Measurements from ENCODE around the gene PASK.

DNA sequence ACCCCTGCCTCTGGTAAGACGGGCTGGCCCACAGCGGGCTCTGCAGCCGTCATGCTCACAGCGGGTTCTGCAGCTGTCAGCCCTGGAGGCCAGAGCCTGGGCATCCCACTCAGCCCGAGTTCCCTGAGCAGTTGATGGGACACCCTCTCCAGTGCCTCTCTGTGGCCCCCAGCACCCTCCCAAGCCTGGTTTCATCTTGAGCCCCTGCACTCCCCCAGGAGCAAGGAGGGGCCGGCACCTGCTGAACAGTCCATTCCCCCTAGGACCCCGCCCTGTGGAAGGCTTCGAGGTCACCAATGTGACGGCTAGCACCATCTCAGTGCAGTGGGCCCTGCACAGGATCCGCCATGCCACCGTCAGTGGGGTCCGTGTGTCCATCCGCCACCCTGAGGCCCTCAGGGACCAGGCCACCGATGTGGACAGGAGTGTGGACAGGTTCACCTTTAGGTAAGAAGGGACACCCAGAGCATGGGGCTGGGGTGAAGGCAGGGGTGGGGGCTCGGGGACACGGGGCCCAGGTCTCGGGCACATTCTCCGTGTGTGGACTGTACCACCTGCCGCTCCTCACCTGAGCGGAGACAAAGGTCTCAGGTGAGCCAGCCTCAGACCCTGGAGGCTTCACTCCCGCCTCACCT lies 81.7 kb downstream of the PASK start:
- TF ChIP-seq, protein P1, sequence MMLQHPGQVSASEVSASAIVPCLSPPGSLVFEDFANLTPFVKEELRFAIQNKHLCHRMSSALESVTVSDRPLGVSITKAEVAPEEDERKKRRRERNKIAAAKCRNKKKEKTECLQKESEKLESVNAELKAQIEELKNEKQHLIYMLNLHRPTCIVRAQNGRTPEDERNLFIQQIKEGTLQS (IDR thresholded peaks at IDR 0.05) = no peak
- TF ChIP-seq ELF1 (IDR thresholded peaks at IDR 0.05; ENCODE audit: borderline replicate concordance, low read depth) = no peak
- TF ChIP-seq, protein P2, sequence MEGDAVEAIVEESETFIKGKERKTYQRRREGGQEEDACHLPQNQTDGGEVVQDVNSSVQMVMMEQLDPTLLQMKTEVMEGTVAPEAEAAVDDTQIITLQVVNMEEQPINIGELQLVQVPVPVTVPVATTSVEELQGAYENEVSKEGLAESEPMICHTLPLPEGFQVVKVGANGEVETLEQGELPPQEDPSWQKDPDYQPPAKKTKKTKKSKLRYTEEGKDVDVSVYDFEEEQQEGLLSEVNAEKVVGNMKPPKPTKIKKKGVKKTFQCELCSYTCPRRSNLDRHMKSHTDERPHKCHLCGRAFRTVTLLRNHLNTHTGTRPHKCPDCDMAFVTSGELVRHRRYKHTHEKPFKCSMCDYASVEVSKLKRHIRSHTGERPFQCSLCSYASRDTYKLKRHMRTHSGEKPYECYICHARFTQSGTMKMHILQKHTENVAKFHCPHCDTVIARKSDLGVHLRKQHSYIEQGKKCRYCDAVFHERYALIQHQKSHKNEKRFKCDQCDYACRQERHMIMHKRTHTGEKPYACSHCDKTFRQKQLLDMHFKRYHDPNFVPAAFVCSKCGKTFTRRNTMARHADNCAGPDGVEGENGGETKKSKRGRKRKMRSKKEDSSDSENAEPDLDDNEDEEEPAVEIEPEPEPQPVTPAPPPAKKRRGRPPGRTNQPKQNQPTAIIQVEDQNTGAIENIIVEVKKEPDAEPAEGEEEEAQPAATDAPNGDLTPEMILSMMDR (IDR thresholded peaks at IDR 0.05 in 2 of 3, conservative IDR thresholded peaks at IDR 0.05 in 1 of 3; ENCODE audit: borderline replicate concordance in 1 of 3, insufficient read depth in 1 of 3, low read depth in 2 of 3, low read length in 2 of 3) = no peak
- TF ChIP-seq EZH2 (IDR thresholded peaks at IDR 0.05) = no peak
- no peak for TF ChIP-seq CBX3 (IDR thresholded peaks at IDR 0.05; ENCODE audit: low read depth)
- TF ChIP-seq, protein P3, sequence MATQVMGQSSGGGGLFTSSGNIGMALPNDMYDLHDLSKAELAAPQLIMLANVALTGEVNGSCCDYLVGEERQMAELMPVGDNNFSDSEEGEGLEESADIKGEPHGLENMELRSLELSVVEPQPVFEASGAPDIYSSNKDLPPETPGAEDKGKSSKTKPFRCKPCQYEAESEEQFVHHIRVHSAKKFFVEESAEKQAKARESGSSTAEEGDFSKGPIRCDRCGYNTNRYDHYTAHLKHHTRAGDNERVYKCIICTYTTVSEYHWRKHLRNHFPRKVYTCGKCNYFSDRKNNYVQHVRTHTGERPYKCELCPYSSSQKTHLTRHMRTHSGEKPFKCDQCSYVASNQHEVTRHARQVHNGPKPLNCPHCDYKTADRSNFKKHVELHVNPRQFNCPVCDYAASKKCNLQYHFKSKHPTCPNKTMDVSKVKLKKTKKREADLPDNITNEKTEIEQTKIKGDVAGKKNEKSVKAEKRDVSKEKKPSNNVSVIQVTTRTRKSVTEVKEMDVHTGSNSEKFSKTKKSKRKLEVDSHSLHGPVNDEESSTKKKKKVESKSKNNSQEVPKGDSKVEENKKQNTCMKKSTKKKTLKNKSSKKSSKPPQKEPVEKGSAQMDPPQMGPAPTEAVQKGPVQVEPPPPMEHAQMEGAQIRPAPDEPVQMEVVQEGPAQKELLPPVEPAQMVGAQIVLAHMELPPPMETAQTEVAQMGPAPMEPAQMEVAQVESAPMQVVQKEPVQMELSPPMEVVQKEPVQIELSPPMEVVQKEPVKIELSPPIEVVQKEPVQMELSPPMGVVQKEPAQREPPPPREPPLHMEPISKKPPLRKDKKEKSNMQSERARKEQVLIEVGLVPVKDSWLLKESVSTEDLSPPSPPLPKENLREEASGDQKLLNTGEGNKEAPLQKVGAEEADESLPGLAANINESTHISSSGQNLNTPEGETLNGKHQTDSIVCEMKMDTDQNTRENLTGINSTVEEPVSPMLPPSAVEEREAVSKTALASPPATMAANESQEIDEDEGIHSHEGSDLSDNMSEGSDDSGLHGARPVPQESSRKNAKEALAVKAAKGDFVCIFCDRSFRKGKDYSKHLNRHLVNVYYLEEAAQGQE (IDR thresholded peaks at IDR 0.05; ENCODE audit: low read depth) = no peak
- no peak for TF ChIP-seq ZFX (IDR thresholded peaks at IDR 0.05)
- TF ChIP-seq SP1 (IDR thresholded peaks at IDR 0.05; ENCODE audit: low read depth) = no peak
- TF ChIP-seq POLR2AphosphoS5 (IDR thresholded peaks at IDR 0.05; ENCODE audit: low read depth, low read length) = no peak

Measured in HCT116 (cell line).